ENCODE data around the gene GFOD2. TPM values are rescaled to one million over a fixed set of nuclear protein-coding genes. Genes with fewer than 3 reads are reported as not detected.

Gene GFOD2
- total and polyA plus RNA-seq, 9 donors, result 8.3 to 15.9 (median 12.9) TPM

DNA sequence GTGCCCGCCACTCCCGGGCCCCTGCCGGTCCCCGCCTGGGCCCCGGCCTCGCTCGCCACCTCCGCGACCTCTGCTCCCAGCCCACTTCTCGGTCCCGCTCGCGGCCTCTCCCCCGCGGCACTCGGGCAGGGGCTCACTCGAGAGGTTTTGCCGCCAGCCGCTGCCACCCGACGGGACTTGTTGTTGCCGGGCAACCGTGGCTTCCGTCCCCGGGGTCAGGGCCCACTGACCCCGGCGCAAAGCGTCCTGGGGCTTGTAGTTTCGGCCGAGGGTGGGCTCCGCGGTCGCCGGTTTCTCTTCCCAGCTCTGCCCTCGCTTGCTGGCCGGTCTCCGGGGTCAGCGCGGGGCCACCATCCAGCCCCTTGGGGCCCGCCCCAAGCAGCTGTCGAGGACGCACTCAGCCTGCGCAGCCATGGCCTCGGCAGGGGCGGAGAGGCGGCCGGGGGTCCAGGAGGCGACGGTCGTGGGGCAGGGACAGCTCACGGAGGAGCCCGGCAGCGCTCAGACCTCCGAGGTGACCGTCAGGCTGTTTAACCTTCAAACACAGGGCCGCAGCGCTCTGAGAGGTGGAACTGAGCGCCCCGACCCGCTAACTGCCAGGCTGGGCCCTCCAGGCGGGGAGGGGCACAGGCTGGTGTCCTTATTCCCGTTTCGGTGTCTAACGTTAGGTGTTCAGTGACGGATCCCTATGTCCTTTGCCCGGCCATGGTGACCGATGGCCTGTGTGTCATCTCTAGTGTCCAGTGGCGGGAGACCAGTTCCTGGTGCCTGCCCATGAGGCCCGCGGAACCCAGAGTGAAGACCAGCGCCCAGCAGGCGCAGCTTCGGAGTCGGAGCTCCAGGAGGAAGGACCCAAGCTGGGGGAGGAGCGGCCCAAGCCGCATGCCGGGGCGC is 52.3 kb downstream of the GFOD2 start, which contains the start of the genes C16orf86 and ENKD1:
Gene C16orf86 (plus strand): TSS at position 256 of the 894 bp plus-strand sequence. CDS start 157 bp downstream, at position 413.
Gene ENKD1 (minus strand): TSS at position 192 of the 894 bp plus-strand sequence. CDS start 308 bp downstream, outside the sequence.
- Histone ChIP-seq H3K27ac (peak within 1 kb of the TSS; percentile 65 to 68), H3K4me1 (ENCODE audit: insufficient read depth) (peaks cover 8% of the 10 kb centered on the region), H3K36me3 (no peaks in the 10 kb centered on the region), H3K4me3 (peak within 1 kb of the TSS; percentile 66), H3K27me3 (no peaks in the 10 kb centered on the region), H3K9me3 (no peaks in the 10 kb centered on the region)
- TF ChIP-seq POLR2A (IDR thresholded peaks at IDR 0.05) (peak; percentile 33), EP300 (IDR thresholded peaks at IDR 0.05) (no peak)
- intact Hi-C loops (cut with DNase I), result loop anchor here in 3 of 4 donors (5.0 to 10.0 kb wide), 4 partner anchors 105 to 268 kb away; partner anchors contain the start of genes RIPOR1 (in 2 of the 3), CTCF (in 1 of the 3), CTRL (in 1 of the 3) and PSMB10 (in 1 of the 3)
- peak; percentile 77 to 91 (median 86) for DNase-seq
- WGBS, 3 donors, result 4 to 15% (median 6%) methylated on average over 20 to 78 of the region's 78 CpGs

GRCh38 chr16:67666032-67666551 is 53.0 kb downstream of the GFOD2 start:
- no peaks in the 10 kb centered on the region for H3K27me3 ChIP-seq
- no peaks in the 10 kb centered on the region for H3K36me3 ChIP-seq
- peak overlapping the region; percentile 43 to 68 for H3K27ac ChIP-seq
- H3K4me3 ChIP-seq, result peak overlapping the region; percentile 66
- intact Hi-C loops (cut with DNase I), result loop anchor here in 3 of 4 donors (5.0 to 10.0 kb wide), 4 partner anchors 104 to 269 kb away; partner anchors contain the start of genes RIPOR1 (in 2 of the 3), CTCF (in 1 of the 3), CTRL (in 1 of the 3) and PSMB10 (in 1 of the 3)
- H3K4me1 ChIP-seq (ENCODE audit: insufficient read depth), result peaks cover 8% of the 10 kb centered on the region
- no peaks in the 10 kb centered on the region for H3K9me3 ChIP-seq
- no peak for TF ChIP-seq POLR2A (IDR thresholded peaks at IDR 0.05)
- TF ChIP-seq, protein P1, sequence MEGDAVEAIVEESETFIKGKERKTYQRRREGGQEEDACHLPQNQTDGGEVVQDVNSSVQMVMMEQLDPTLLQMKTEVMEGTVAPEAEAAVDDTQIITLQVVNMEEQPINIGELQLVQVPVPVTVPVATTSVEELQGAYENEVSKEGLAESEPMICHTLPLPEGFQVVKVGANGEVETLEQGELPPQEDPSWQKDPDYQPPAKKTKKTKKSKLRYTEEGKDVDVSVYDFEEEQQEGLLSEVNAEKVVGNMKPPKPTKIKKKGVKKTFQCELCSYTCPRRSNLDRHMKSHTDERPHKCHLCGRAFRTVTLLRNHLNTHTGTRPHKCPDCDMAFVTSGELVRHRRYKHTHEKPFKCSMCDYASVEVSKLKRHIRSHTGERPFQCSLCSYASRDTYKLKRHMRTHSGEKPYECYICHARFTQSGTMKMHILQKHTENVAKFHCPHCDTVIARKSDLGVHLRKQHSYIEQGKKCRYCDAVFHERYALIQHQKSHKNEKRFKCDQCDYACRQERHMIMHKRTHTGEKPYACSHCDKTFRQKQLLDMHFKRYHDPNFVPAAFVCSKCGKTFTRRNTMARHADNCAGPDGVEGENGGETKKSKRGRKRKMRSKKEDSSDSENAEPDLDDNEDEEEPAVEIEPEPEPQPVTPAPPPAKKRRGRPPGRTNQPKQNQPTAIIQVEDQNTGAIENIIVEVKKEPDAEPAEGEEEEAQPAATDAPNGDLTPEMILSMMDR (IDR thresholded peaks at IDR 0.05), result no peak
- TF ChIP-seq EP300 (IDR thresholded peaks at IDR 0.05), result no peak
- peak; percentile 44 to 75 (median 69) for DNase-seq
- WGBS, 3 donors, result 1% methylated on average over 30 to 46 of the region's 46 CpGs

- H3K4me1 ChIP-seq (ENCODE audit: insufficient read depth), result peaks cover 8% of the 10 kb centered on the region
- 71 to 74% (median 73%) methylated on average over 5 of the region's 5 CpGs for WGBS, 3 donors
These were observed 53.5 kb downstream of the GFOD2 start for GRCh38 chr16:67665598-67665997.

DNA sequence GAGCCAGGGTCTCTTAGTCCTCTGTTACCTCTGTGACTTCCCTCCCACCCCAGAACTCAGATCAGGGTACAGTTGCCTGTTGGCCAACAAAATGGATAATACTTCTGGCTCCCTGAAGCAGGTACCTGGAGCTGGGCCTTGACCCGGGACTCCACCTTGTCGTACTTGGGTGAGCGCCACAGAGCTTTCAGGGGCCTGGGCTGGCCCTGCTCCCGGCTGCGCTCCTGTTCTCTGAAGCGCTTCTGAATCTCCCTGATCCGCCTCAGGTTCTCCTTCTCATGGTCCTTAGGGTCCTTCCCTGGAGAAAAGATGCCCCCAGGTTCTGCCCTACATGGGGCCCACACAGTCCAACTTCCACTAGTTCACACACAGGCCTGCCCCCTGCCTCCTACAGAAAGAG is 54.2 kb downstream of the GFOD2 start:
- Histone ChIP-seq H3K9me3 (no peaks in the 10 kb centered on the region), H3K4me3 (no peak overlapping the region), H3K36me3 (no peaks in the 10 kb centered on the region), H3K27ac (no peak overlapping the region), H3K4me1 (ENCODE audit: insufficient read depth) (peaks cover 8% of the 10 kb centered on the region), H3K27me3 (no peaks in the 10 kb centered on the region)
- TF ChIP-seq EP300 (IDR thresholded peaks at IDR 0.05) (no peak), POLR2A (IDR thresholded peaks at IDR 0.05) (no peak)
- TF ChIP-seq, protein P1 (IDR thresholded peaks at IDR 0.05), result no peak
- 90 to 95% (median 92%) methylated on average over 7 of the region's 7 CpGs for WGBS, 3 donors
- intact Hi-C loops (cut with DNase I), result loop anchor here in 3 of 4 donors (5.0 to 10.0 kb wide), 5 partner anchors 103 to 438 kb away; partner anchors contain the start of genes RIPOR1 (in 2 of the 3), CTCF (in 1 of the 3), CTRL (in 1 of the 3) and PSMB10 (in 1 of the 3)
- DNase-seq, result no peak

More at GRCh38 chr16:67665598-67665997, 53.5 kb downstream of the GFOD2 start:
- intact Hi-C loops (cut with DNase I), result loop anchor here in 3 of 4 donors (5.0 to 10.0 kb wide), 4 partner anchors 103 to 269 kb away; partner anchors contain the start of genes RIPOR1 (in 2 of the 3), CTCF (in 1 of the 3), CTRL (in 1 of the 3) and PSMB10 (in 1 of the 3)
- TF ChIP-seq EP300 (IDR thresholded peaks at IDR 0.05) (no peak), POLR2A (IDR thresholded peaks at IDR 0.05) (no peak)
- TF ChIP-seq, protein P1 (IDR thresholded peaks at IDR 0.05), result no peak
- Histone ChIP-seq H3K36me3 (no peaks in the 10 kb centered on the region), H3K9me3 (no peaks in the 10 kb centered on the region), H3K27me3 (no peaks in the 10 kb centered on the region), H3K4me3 (peak overlapping the region; percentile 66), H3K27ac (peak overlapping the region in 1 of 2 donors; percentile 43)
- DNase-seq, result no peak
